Measurements from ENCODE around the gene NCDN.

GRCh38 chr1:35561297-35561971 lies 3.8 kb downstream of the NCDN start:
- TF ChIP-seq, protein P1, sequence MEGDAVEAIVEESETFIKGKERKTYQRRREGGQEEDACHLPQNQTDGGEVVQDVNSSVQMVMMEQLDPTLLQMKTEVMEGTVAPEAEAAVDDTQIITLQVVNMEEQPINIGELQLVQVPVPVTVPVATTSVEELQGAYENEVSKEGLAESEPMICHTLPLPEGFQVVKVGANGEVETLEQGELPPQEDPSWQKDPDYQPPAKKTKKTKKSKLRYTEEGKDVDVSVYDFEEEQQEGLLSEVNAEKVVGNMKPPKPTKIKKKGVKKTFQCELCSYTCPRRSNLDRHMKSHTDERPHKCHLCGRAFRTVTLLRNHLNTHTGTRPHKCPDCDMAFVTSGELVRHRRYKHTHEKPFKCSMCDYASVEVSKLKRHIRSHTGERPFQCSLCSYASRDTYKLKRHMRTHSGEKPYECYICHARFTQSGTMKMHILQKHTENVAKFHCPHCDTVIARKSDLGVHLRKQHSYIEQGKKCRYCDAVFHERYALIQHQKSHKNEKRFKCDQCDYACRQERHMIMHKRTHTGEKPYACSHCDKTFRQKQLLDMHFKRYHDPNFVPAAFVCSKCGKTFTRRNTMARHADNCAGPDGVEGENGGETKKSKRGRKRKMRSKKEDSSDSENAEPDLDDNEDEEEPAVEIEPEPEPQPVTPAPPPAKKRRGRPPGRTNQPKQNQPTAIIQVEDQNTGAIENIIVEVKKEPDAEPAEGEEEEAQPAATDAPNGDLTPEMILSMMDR (conservative IDR thresholded peaks at IDR 0.05 in 1 of 2, IDR thresholded peaks at IDR 0.05 in 1 of 2; ENCODE audit: extremely low read depth in 1 of 2, insufficient read depth in 1 of 2, low read depth in 1 of 2, low read length in 2 of 2) = no peak
- no peak for TF ChIP-seq EZH2 (IDR thresholded peaks at IDR 0.05; ENCODE audit: borderline replicate concordance, low read length)
